ENCODE measurements around the gene ZNF512.

DNA sequence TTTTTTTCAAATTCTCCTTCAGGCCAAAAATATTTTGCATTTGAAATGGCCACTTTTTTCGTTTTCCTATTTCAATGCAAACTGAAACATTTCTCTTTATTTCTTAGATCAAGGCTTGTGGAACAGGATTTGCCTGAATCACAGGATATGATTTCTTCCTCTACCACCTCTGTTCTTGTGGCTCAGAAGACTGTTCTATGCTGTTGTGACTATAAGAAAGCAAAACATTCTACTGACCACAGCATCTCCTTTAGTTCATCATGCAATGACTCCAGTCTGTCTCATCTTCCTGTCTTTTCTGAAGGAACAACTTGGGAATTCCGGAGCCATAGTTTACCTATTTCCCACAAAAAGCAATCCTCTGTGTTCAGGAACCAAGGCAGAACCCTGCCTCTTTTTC is 16.2 kb upstream of the ZNF512 start:
- TF ChIP-seq, protein P1, sequence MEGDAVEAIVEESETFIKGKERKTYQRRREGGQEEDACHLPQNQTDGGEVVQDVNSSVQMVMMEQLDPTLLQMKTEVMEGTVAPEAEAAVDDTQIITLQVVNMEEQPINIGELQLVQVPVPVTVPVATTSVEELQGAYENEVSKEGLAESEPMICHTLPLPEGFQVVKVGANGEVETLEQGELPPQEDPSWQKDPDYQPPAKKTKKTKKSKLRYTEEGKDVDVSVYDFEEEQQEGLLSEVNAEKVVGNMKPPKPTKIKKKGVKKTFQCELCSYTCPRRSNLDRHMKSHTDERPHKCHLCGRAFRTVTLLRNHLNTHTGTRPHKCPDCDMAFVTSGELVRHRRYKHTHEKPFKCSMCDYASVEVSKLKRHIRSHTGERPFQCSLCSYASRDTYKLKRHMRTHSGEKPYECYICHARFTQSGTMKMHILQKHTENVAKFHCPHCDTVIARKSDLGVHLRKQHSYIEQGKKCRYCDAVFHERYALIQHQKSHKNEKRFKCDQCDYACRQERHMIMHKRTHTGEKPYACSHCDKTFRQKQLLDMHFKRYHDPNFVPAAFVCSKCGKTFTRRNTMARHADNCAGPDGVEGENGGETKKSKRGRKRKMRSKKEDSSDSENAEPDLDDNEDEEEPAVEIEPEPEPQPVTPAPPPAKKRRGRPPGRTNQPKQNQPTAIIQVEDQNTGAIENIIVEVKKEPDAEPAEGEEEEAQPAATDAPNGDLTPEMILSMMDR (IDR thresholded peaks at IDR 0.05), result no peak
- TF ChIP-seq EZH2phosphoT487 (IDR thresholded peaks at IDR 0.05; ENCODE audit: borderline replicate concordance, low read depth), result no peak
- TF ChIP-seq POLR2AphosphoS5 (IDR thresholded peaks at IDR 0.05; ENCODE audit: low read depth, low read length), result no peak
